ENCODE data around the gene CSGALNACT2. TPM values are rescaled to one million over a fixed set of nuclear protein-coding genes. Genes with fewer than 3 reads are reported as not detected.

CSGALNACT2 gene
- total and polyA plus RNA-seq, 2 experiments from 2014 or later, result 7.7 to 13.9 TPM

DNA sequence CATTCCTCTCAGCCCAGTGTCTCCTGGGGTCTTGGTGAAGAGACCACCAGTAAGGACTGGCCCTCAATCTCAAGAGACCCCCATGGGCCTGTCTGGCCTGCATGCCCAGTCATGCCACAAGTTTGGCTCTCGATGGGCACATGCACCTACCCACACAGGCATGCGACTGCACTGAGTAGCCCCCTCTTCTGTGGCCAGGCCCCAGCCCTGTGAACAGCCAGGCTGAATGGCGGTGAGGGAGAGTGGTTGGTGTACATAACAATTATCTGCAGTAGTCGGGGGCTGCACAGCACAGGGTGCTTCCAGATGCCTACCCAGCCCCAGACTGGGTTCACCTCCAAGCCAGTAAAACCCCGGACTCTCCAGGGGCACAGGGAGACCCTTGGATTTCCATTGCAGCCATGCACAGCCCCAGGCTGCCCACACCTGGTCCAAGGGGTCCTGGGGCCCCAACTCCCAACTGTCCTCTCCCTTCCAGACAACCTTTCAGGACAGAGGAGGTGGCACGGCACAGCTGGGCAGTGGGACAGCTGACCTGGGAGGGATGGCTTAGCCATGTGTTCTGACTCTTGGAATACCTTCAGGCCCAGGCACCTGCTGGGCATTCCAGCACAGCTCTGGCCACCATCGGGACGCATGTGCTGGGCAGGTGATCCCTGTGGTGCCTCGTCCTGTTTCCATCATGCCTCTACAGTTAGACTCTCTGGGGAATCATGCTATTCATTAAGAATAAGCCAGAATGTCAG is 21.0 kb upstream of the CSGALNACT2 start:
- TF ChIP-seq EZH2phosphoT487 (IDR thresholded peaks at IDR 0.05; ENCODE audit: low read depth, severe bottlenecking, unreplicated experiment) (no peak), EZH2 (IDR thresholded peaks at IDR 0.05; ENCODE audit: borderline replicate concordance) (no peak)
- TF ChIP-seq, protein P1, sequence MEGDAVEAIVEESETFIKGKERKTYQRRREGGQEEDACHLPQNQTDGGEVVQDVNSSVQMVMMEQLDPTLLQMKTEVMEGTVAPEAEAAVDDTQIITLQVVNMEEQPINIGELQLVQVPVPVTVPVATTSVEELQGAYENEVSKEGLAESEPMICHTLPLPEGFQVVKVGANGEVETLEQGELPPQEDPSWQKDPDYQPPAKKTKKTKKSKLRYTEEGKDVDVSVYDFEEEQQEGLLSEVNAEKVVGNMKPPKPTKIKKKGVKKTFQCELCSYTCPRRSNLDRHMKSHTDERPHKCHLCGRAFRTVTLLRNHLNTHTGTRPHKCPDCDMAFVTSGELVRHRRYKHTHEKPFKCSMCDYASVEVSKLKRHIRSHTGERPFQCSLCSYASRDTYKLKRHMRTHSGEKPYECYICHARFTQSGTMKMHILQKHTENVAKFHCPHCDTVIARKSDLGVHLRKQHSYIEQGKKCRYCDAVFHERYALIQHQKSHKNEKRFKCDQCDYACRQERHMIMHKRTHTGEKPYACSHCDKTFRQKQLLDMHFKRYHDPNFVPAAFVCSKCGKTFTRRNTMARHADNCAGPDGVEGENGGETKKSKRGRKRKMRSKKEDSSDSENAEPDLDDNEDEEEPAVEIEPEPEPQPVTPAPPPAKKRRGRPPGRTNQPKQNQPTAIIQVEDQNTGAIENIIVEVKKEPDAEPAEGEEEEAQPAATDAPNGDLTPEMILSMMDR (IDR thresholded peaks at IDR 0.05; ENCODE audit: poor library complexity), result no peak
- WGBS (ENCODE audit: low lambda C conversion rate, missing lambda C conversion rate), result 74% methylated on average over 9 of the region's 9 CpGs

DNA sequence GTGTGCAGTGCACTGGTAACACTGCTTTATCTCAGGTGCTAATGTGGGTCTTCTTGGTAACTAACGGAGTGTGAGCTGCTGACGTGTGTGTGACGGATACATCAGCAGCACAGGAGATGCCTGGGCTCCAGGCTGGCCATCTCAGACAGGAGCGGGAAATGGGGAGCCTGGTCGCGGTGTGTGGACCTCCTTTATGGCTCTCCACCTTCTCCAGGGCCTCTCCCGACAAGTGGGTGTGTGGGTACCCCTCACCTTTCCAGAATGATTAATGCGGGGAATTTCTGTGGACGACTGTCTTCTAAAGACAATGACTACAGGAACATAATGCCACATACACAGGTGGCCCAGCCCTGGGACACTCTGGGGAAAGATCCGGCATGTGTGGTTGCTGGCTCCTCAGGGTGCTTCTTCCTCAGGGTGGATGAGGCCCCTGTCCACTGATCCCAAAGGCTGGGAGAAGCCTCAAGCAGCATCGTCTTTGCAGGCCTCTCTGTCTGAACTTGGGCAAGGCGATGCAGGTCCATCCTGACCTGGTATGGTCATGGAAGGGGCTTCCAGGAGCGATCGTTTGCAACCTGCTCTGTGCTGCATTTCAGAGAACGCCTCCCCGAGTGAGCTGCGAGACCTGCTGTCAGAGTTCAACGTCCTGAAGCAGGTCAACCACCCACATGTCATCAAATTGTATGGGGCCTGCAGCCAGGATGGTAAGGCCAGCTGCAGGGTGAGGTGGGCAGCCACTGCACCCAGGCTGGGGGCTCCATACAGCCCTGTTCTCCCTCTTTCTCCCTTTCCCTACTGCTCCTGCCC is 20.3 kb upstream of the CSGALNACT2 start:
- no peaks in the 10 kb centered on the region for H3K27me3 ChIP-seq
- TF ChIP-seq EZH2 (IDR thresholded peaks at IDR 0.05; ENCODE audit: borderline replicate concordance) (no peak), EZH2phosphoT487 (IDR thresholded peaks at IDR 0.05; ENCODE audit: low read depth, severe bottlenecking, unreplicated experiment) (no peak)
- TF ChIP-seq, protein P1 (IDR thresholded peaks at IDR 0.05; ENCODE audit: poor library complexity), result no peak
- no peaks in the 10 kb centered on the region for H3K9me2 ChIP-seq (replicated peaks; ENCODE audit: insufficient read depth)
- no peaks in the 10 kb centered on the region for H3K36me3 ChIP-seq (replicated peaks; ENCODE audit: insufficient read depth, low read depth)
- H3K27ac ChIP-seq, result no peak overlapping the region
- DNase-seq (ENCODE audit: low spot score), result no peak
- no peaks in the 10 kb centered on the region for H3K9me3 ChIP-seq (ENCODE audit: low read depth)
- no peaks in the 10 kb centered on the region for H4K20me1 ChIP-seq (ENCODE audit: insufficient read depth, poor library complexity, severe bottlenecking)
- no peak overlapping the region for H2AFZ ChIP-seq
- H3K4me3 ChIP-seq, result no peak overlapping the region
- 89% methylated on average over 18 of the region's 18 CpGs for WGBS (ENCODE audit: low lambda C conversion rate, missing lambda C conversion rate)
- H3K79me2 ChIP-seq, result no peaks in the 10 kb centered on the region
- H3K4me2 ChIP-seq, result no peak overlapping the region
- no peaks in the 10 kb centered on the region for H3K4me1 ChIP-seq (ENCODE audit: insufficient read depth)

More for the DNA sequence above, 21.0 kb upstream of the CSGALNACT2 start:
- no peak overlapping the region for H3K4me2 ChIP-seq
- no peaks in the 10 kb centered on the region for H3K27me3 ChIP-seq
- H3K9me3 ChIP-seq (ENCODE audit: low read depth), result no peaks in the 10 kb centered on the region
- no peak overlapping the region for H3K27ac ChIP-seq
- H3K79me2 ChIP-seq, result no peaks in the 10 kb centered on the region
- H3K36me3 ChIP-seq (replicated peaks; ENCODE audit: insufficient read depth, low read depth), result no peaks in the 10 kb centered on the region
- H3K9me2 ChIP-seq (replicated peaks; ENCODE audit: insufficient read depth), result no peaks in the 10 kb centered on the region
- H3K4me1 ChIP-seq (ENCODE audit: insufficient read depth), result no peaks in the 10 kb centered on the region
- DNase-seq (ENCODE audit: low spot score), result no peak
- no peak overlapping the region for H3K4me3 ChIP-seq
- no peaks in the 10 kb centered on the region for H4K20me1 ChIP-seq (ENCODE audit: insufficient read depth, poor library complexity, severe bottlenecking)
- no peak overlapping the region for H2AFZ ChIP-seq

DNA sequence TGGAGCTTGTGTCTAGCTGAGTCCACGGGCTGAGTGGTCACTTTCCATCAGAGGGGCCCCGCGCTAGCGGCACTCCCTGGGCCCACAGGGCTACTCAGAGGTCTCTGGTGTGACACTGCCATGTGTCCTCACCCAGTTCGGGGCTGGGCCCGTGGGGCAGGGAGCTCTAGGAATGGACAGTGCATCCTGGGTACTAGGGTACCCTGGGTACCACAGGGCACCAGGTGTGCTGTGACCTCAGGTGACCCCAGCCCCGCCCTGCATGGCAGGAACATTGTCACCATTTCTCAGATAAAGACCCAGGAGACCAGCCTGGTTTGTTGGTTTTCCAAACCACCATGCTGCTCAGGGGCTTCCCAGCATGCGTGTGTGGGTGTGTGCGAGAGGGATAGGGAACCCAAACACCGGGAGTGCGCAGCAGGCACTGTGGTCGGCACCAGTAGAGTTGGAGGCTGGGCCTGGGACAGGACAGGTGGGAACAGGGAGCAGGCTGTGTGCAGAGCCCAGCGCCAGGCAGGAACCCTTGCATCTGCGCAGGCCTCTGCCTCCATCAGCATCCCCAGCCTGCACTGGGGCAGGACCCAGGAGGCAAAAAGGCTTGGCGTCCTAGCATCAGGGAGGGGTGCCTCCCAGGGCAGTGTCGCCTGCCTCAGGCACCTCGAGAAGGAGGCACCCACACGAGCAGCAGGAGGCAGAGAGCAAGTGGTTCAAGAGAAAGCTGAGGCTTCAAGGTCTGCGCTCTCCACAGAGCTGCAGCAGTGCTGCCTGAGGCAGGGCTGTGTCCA is 19.4 kb upstream of the CSGALNACT2 start:
- Histone ChIP-seq H2AFZ (no peak overlapping the region), H4K20me1 (ENCODE audit: insufficient read depth, poor library complexity, severe bottlenecking) (no peaks in the 10 kb centered on the region), H3K9me2 (replicated peaks; ENCODE audit: insufficient read depth) (no peaks in the 10 kb centered on the region), H3K79me2 (no peaks in the 10 kb centered on the region), H3K27me3 (no peaks in the 10 kb centered on the region), H3K27ac (no peak overlapping the region), H3K36me3 (replicated peaks; ENCODE audit: insufficient read depth, low read depth) (no peaks in the 10 kb centered on the region), H3K4me3 (no peak overlapping the region), H3K9me3 (ENCODE audit: low read depth) (no peaks in the 10 kb centered on the region), H3K4me2 (no peak overlapping the region), H3K4me1 (ENCODE audit: insufficient read depth) (no peaks in the 10 kb centered on the region)
- WGBS (ENCODE audit: low lambda C conversion rate, missing lambda C conversion rate), result 88% methylated on average over 19 of the region's 19 CpGs
- no peak for TF ChIP-seq EZH2phosphoT487 (IDR thresholded peaks at IDR 0.05; ENCODE audit: low read depth, severe bottlenecking, unreplicated experiment)
- TF ChIP-seq EZH2 (IDR thresholded peaks at IDR 0.05; ENCODE audit: borderline replicate concordance), result no peak
- TF ChIP-seq, protein P1 (IDR thresholded peaks at IDR 0.05; ENCODE audit: poor library complexity), result no peak
- no peak for DNase-seq (ENCODE audit: low spot score)
